CD4-positive, alpha-beta memory T cell (primary cell): Measurements from ENCODE around the gene PGLYRP4. TPM values are rescaled to one million over a fixed set of nuclear protein-coding genes. Genes with fewer than 3 reads are reported as not detected.
A peak's percentile ranks its signal among the peaks of the same experiment; 100 is the strongest.

Experiments used
- CTCF ChIA-PET: fragments of 350-600 bp; sonication (Branson Sonifier 250); formaldehyde crosslinking; loops from one replicate; lab custom pipeline; 2021; ENCODE audit warnings: inconsistent platforms; ENCODE audit not compliant: partially characterized antibody; lab: Charles Lee
- POLR2A ChIA-PET: fragments of 350-600 bp; sonication (Branson Sonifier 250); formaldehyde crosslinking; loops from one replicate; lab custom pipeline; 2021; ENCODE audit not compliant: partially characterized antibody; lab: Charles Lee
- DNase-seq, 5 donors: peaks; one replicate each; pipeline versions ENCODE4 v3.0.0 to v3.0.0-alpha.2; 2020 to 2022; ENCODE audit warnings: mixed read lengths in 1 of 5
- H3K27ac ChIP-seq: one replicate; pipeline ENCODE4 v1.7.0; 2013; ENCODE audit warnings: low read depth, low read length
- H3K27me3 ChIP-seq: 2 replicates; pipeline ENCODE4 v1.7.0; 2013; ENCODE audit warnings: mild to moderate bottlenecking, low read length, moderate library complexity; ENCODE audit not compliant: insufficient read depth
- H3K36me3 ChIP-seq: 2 replicates; pipeline ENCODE4 v1.7.0; 2013; ENCODE audit warnings: mild to moderate bottlenecking, low read length, moderate library complexity; ENCODE audit not compliant: insufficient read depth
- H3K4me1 ChIP-seq: 2 replicates; pipeline ENCODE4 v1.7.0; 2013; ENCODE audit warnings: mild to moderate bottlenecking, low read length, moderate library complexity; ENCODE audit not compliant: insufficient read depth
- H3K4me3 ChIP-seq, 2 donors: one replicate each; pipeline ENCODE4 v1.7.0; 2013; ENCODE audit warnings: low read length in 2 of 2, mild to moderate bottlenecking in 1 of 2
- H3K9me3 ChIP-seq, 2 donors: one replicate each; pipeline ENCODE4 v1.7.0; 2013; ENCODE audit warnings: low read length in 2 of 2, control low read depth in 1 of 2; ENCODE audit not compliant: control insufficient read depth in 1 of 2
- H3K27ac Mint-ChIP-seq, 7 donors: one replicate each; pipeline ENCODE4 v1.8.0; 2020 to 2021; ENCODE audit warnings: mixed read lengths in 7 of 7, mild to moderate bottlenecking in 6 of 7, inconsistent platforms in 3 of 7, moderate library complexity in 3 of 7
- H3K27me3 Mint-ChIP-seq, 2 donors: one replicate each; pipeline ENCODE4 v1.8.0; 2020 to 2021; ENCODE audit warnings: mixed read lengths in 2 of 2
- H3K36me3 Mint-ChIP-seq, 2 donors: one replicate each; pipeline ENCODE4 v1.8.0; 2020 to 2021; ENCODE audit warnings: mixed read lengths in 2 of 2, inconsistent platforms in 1 of 2, mild to moderate bottlenecking in 1 of 2
- H3K4me1 Mint-ChIP-seq, 4 donors: one replicate each; pipeline ENCODE4 v1.8.0; 2020 to 2021; ENCODE audit warnings: mixed read lengths in 4 of 4, mild to moderate bottlenecking in 1 of 4
- H3K4me3 Mint-ChIP-seq, 8 donors: one replicate each; pipeline ENCODE4 v1.8.0; 2020 to 2021; ENCODE audit warnings: mixed read lengths in 8 of 8, mild to moderate bottlenecking in 7 of 8, moderate library complexity in 6 of 8, inconsistent platforms in 3 of 8
- H3K9me3 Mint-ChIP-seq, 8 donors: one replicate each; pipeline ENCODE4 v1.8.0; 2020 to 2021; ENCODE audit warnings: mixed read lengths in 8 of 8, mild to moderate bottlenecking in 5 of 8, inconsistent platforms in 3 of 8, moderate library complexity in 1 of 8
- intact Hi-C: fragments of 100-400 bp; cut with micrococcal nuclease; formaldehyde crosslinking; loops from one replicate; pipeline ENCODE4 v1.15.1; 2023
- polyA plus RNA-seq, 2 donors: library from polyadenylated mRNA; unstranded; fragments of 300-500 nt; fragmentation: Illumina TruSeq; gene quantifications; one replicate each; pipeline ENCODE4 v1.2.3, GENCODE V29; 2021
- total RNA-seq, 2 experiments: library from RNA; stranded (reverse); gene quantifications; one replicate each; pipeline ENCODE4 v1.2.3, GENCODE V29; 2021

Gene PGLYRP4
- total and polyA plus RNA-seq, 4 experiments from 2014 or later, result not detected

- ChIA-PET CTCF (interaction anchor here (1.4 to 4.0 kb wide), 2 partner anchors 10 to 12 kb away, joined by 3 to 24 read pairs; no protein-coding TSS in a partner anchor), POLR2A (no interaction called here)
- no peaks in the 10 kb centered on the region for H3K36me3 ChIP-seq
- Mint-ChIP-seq H3K4me1 (peaks cover 27 to 70% (median 51%) of the 10 kb centered on the region in 4 donors), H3K4me3 (peak overlapping the region in 1 of 8 donors; percentile 57), H3K9me3 (no peaks in the 10 kb centered on the region), H3K27me3 (peaks cover 10 to 18% of the 10 kb centered on the region in 2 donors), H3K27ac (no peak overlapping the region), H3K36me3 (no peaks in the 10 kb centered on the region)
- no peaks in the 10 kb centered on the region for H3K27me3 ChIP-seq
- no peaks in the 10 kb centered on the region for H3K9me3 ChIP-seq
- no peak overlapping the region for H3K4me3 ChIP-seq
- intact Hi-C loops, result no loop called here
- H3K27ac ChIP-seq, result no peak overlapping the region
- no peak for DNase-seq
- H3K4me1 ChIP-seq, result peaks cover 56% of the 10 kb centered on the region
These were observed 5.5 kb downstream of the PGLYRP4 start for GRCh38 chr1:153343040-153343681.

DNA sequence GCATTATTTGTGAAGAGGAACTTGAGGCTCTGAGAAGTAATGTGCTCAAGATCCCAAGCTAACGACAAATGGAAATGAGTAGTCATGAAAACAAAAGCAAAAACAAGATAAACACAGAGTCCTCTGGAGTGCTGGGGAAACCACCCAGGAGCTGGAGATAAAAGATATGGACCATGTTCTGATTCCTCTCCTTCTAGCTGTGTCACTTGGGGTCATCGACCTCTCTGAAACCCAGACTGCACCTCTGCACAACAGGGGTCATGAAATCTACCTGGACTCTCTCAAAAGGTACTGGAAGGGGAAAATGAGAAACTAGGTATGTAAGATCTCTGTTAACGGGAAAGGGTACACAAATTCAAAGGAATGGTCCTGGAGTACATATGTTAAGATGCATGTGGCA lies 6.5 kb downstream of the PGLYRP4 start:
- Mint-ChIP-seq H3K9me3 (no peaks in the 10 kb centered on the region), H3K4me3 (no peak overlapping the region), H3K27ac (no peak overlapping the region), H3K36me3 (no peaks in the 10 kb centered on the region), H3K27me3 (peaks cover 5 to 19% of the 10 kb centered on the region in 2 donors), H3K4me1 (peaks cover 29 to 70% (median 52%) of the 10 kb centered on the region in 4 donors)
- H3K4me1 ChIP-seq, result peaks cover 56% of the 10 kb centered on the region
- H3K27ac ChIP-seq, result no peak overlapping the region
- H3K4me3 ChIP-seq, result no peak overlapping the region
- POLR2A ChIA-PET, result no interaction called here
- no peaks in the 10 kb centered on the region for H3K27me3 ChIP-seq
- CTCF ChIA-PET, result interaction anchor here (4.0 kb wide), 1 partner anchor 11 kb away, joined by 24 read pairs; no protein-coding TSS in a partner anchor
- no peaks in the 10 kb centered on the region for H3K36me3 ChIP-seq
- intact Hi-C loops, result no loop called here
- DNase-seq, result no peak
- H3K9me3 ChIP-seq, result no peaks in the 10 kb centered on the region

GRCh38 chr1:153341431-153341934 lies 7.2 kb downstream of the PGLYRP4 start:
- Mint-ChIP-seq H3K4me3 (no peak overlapping the region), H3K27me3 (peaks cover 5 to 16% of the 10 kb centered on the region in 2 donors), H3K4me1 (peaks cover 28 to 65% (median 49%) of the 10 kb centered on the region in 4 donors), H3K36me3 (no peaks in the 10 kb centered on the region), H3K9me3 (no peaks in the 10 kb centered on the region), H3K27ac (no peak overlapping the region)
- DNase-seq, result no peak
- H3K27me3 ChIP-seq, result no peaks in the 10 kb centered on the region
- H3K36me3 ChIP-seq, result no peaks in the 10 kb centered on the region
- H3K27ac ChIP-seq, result no peak overlapping the region
- peaks cover 54% of the 10 kb centered on the region for H3K4me1 ChIP-seq
- intact Hi-C loops, result no loop called here
- H3K9me3 ChIP-seq, result no peaks in the 10 kb centered on the region
- no peak overlapping the region for H3K4me3 ChIP-seq
- ChIA-PET CTCF (interaction anchor here (4.0 kb wide), 1 partner anchor 12 kb away, joined by 24 read pairs; no protein-coding TSS in a partner anchor), POLR2A (no interaction called here)

DNA sequence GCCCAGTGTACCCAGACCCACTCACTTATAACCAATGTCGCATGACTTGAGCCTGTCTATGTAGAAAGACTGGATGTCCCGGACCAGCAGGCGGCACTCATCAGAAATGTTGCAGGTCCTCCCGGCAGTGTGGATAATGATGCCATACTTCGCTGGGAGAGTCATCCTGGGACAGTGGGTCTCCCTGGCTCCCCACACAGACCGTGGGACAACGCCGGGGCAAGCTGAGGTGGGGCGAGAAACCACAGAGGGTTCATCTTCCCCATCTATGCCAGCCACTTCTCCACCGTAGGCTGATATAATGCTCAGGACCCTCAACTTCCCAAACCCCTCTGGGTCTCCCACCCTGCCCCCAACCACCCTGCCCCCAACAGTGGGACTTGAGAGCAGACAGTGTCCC lies 8.3 kb downstream of the PGLYRP4 start:
- Mint-ChIP-seq H3K27ac (peak overlapping the region in 1 of 7 donors; percentile 67), H3K4me3 (peak overlapping the region in 2 of 8 donors; percentile 59 to 73), H3K4me1 (peaks cover 20 to 54% (median 38%) of the 10 kb centered on the region in 4 donors)

GRCh38 chr1:153339802-153340201 lies 8.8 kb downstream of the PGLYRP4 start:
- peaks cover 0 to 19% of the 10 kb centered on the region in 2 donors for H3K27me3 Mint-ChIP-seq
- CTCF ChIA-PET, result no interaction called here

More for the DNA sequence above, 8.3 kb downstream of the PGLYRP4 start:
- intact Hi-C loops, result no loop called here
- DNase-seq, result no peak
- no peaks in the 10 kb centered on the region for H3K9me3 Mint-ChIP-seq
- ChIA-PET POLR2A (no interaction called here), CTCF (interaction anchor here (0.6 kb wide), 1 partner anchor 12 kb away, joined by 3 read pairs; no protein-coding TSS in a partner anchor)
- Histone ChIP-seq H3K4me1 (peaks cover 42% of the 10 kb centered on the region), H3K27ac (no peak overlapping the region), H3K4me3 (no peak overlapping the region), H3K9me3 (no peaks in the 10 kb centered on the region), H3K36me3 (no peaks in the 10 kb centered on the region), H3K27me3 (no peaks in the 10 kb centered on the region)
- peaks cover 0 to 19% of the 10 kb centered on the region in 2 donors for H3K27me3 Mint-ChIP-seq
- H3K36me3 Mint-ChIP-seq, result no peaks in the 10 kb centered on the region

GRCh38 chr1:153337980-153338853 lies 10.4 kb downstream of the PGLYRP4 start:
- ChIA-PET CTCF (interaction anchor here (1.2 to 1.5 kb wide), 2 partner anchors 14 to 17 kb away, joined by 3 to 5 read pairs; no protein-coding TSS in a partner anchor), POLR2A (no interaction called here)
- Histone ChIP-seq H3K9me3 (no peaks in the 10 kb centered on the region), H3K27ac (no peak overlapping the region), H3K36me3 (no peaks in the 10 kb centered on the region), H3K4me3 (no peak overlapping the region), H3K27me3 (no peaks in the 10 kb centered on the region), H3K4me1 (peaks cover 21% of the 10 kb centered on the region)
- Mint-ChIP-seq H3K27ac (peak overlapping the region in 1 of 7 donors; percentile 69), H3K36me3 (no peaks in the 10 kb centered on the region), H3K9me3 (peaks cover 0 to 2% (median 0%) of the 10 kb centered on the region in 8 donors), H3K27me3 (peaks cover 0 to 18% of the 10 kb centered on the region in 2 donors), H3K4me1 (peaks cover 12 to 33% (median 24%) of the 10 kb centered on the region in 4 donors), H3K4me3 (no peak overlapping the region)
- intact Hi-C loops, result no loop called here
- no peak for DNase-seq

More at GRCh38 chr1:153339802-153340201, 8.8 kb downstream of the PGLYRP4 start:
- Mint-ChIP-seq H3K4me1 (peaks cover 19 to 48% (median 35%) of the 10 kb centered on the region in 4 donors), H3K9me3 (no peaks in the 10 kb centered on the region), H3K4me3 (peak overlapping the region in 5 of 8 donors; percentile 43 to 73 (median 70)), H3K27ac (peak overlapping the region in 3 of 7 donors; percentile 21 to 67 (median 29)), H3K36me3 (no peaks in the 10 kb centered on the region)
- H3K9me3 ChIP-seq, result no peaks in the 10 kb centered on the region
- DNase-seq, result peak in 2 of 5 donors; percentile 7 to 17
- intact Hi-C loops, result no loop called here
- no peak overlapping the region for H3K27ac ChIP-seq
- H3K36me3 ChIP-seq, result no peaks in the 10 kb centered on the region
- no peak overlapping the region for H3K4me3 ChIP-seq
- H3K4me1 ChIP-seq, result peaks cover 37% of the 10 kb centered on the region
- POLR2A ChIA-PET, result no interaction called here
- no peaks in the 10 kb centered on the region for H3K27me3 ChIP-seq
